Neural progenitor cell (in vitro differentiated cells): ENCODE measurements around the gene LPP. TPM values are rescaled to one million over a fixed set of nuclear protein-coding genes. Genes with fewer than 3 reads are reported as not detected.

ENCODE experiments used
- DNase-seq: peaks from one replicate; pipeline ENCODE4 v3.0.0-alpha.2; 2016; ENCODE audit warnings: low spot score
- H2AFZ ChIP-seq: fragments of 200-600 bp; sonication (generic); replicated peaks from 2 replicates; pipeline ENCODE4 v1.6.1; 2016; ENCODE audit warnings: antibody characterized with exemption
- H3F3A ChIP-seq: fragments of 200-600 bp; sonication (generic); 2 replicates; pipeline ENCODE4 v1.6.1; 2016; ENCODE audit warnings: antibody characterized with exemption, low read depth
- H3K27ac ChIP-seq: fragments of 200-600 bp; sonication (generic); 2 replicates; pipeline ENCODE4 v1.5.1; 2016; ENCODE audit warnings: mild to moderate bottlenecking
- H3K27me3 ChIP-seq: fragments of 200-600 bp; sonication (generic); 2 replicates; pipeline ENCODE4 v1.6.1; 2016; ENCODE audit warnings: mild to moderate bottlenecking, moderate library complexity
- H3K36me3 ChIP-seq: fragments of 200-600 bp; sonication (generic); 2 replicates; pipeline ENCODE4 v1.5.1; 2016
- H3K4me1 ChIP-seq: fragments of 200-600 bp; sonication (generic); 2 replicates; pipeline ENCODE4 v1.6.1; 2016; ENCODE audit warnings: mixed run types
- H3K4me2 ChIP-seq: fragments of 200-600 bp; sonication (generic); 2 replicates; pipeline ENCODE4 v1.6.1; 2016
- H3K4me3 ChIP-seq: fragments of 200-600 bp; sonication (generic); 2 replicates; pipeline ENCODE4 v1.5.1; 2016
- H3K79me2 ChIP-seq: fragments of 200-600 bp; sonication (generic); 2 replicates; pipeline ENCODE4 v1.6.1; 2016; ENCODE audit warnings: low read depth
- H3K9ac ChIP-seq: fragments of 200-600 bp; sonication (generic); 2 replicates; pipeline ENCODE4 v1.6.1; 2016
- H3K9me3 ChIP-seq: fragments of 200-600 bp; sonication (generic); 2 replicates; pipeline ENCODE4 v1.5.1; 2016; ENCODE audit warnings: low read depth
- H4K20me1 ChIP-seq: fragments of 200-600 bp; sonication (generic); 2 replicates; pipeline ENCODE4 v1.6.1; 2016; ENCODE audit warnings: low read depth
- H3K27ac Mint-ChIP-seq: 3 replicates; pipeline ENCODE4 v1.8.0; 2021; ENCODE audit warnings: mixed read lengths
- H3K27me3 Mint-ChIP-seq: 2 replicates; pipeline ENCODE4 v1.8.0; 2022; ENCODE audit warnings: low read depth, mild to moderate bottlenecking, inconsistent platforms, moderate library complexity, mixed read lengths; ENCODE audit not compliant: insufficient read depth
- H3K36me3 Mint-ChIP-seq: 3 replicates; pipeline ENCODE4 v1.8.0; 2021; ENCODE audit warnings: mixed read lengths
- H3K4me1 Mint-ChIP-seq: 3 replicates; pipeline ENCODE4 v1.8.0; 2021; ENCODE audit warnings: mixed read lengths
- H3K4me3 Mint-ChIP-seq: 3 replicates; pipeline ENCODE4 v1.8.0; 2021; ENCODE audit warnings: mild to moderate bottlenecking, moderate library complexity, mixed read lengths
- H3K9me3 Mint-ChIP-seq: 3 replicates; pipeline ENCODE4 v1.8.0; 2020; ENCODE audit warnings: mixed read lengths
- CTCF ChIP-seq: fragments of 200-600 bp; sonication (generic); IDR thresholded peaks from 2 replicates; pipeline ENCODE4 v1.5.1; 2017; ENCODE audit warnings: antibody characterized with exemption, mild to moderate bottlenecking
- EZH2 ChIP-seq: fragments of 200-600 bp; sonication (generic); IDR thresholded peaks from 2 replicates; pipeline ENCODE4 v1.6.1; 2017; ENCODE audit warnings: antibody characterized with exemption, mild to moderate bottlenecking, moderate library complexity
- EZH2phosphoT487 ChIP-seq: fragments of 200-600 bp; sonication (generic); IDR thresholded peaks from 2 replicates; pipeline ENCODE4 v1.6.1; 2017; ENCODE audit warnings: antibody characterized with exemption
- total RNA-seq: library from RNA; depleted of rRNA; stranded (reverse); fragments of >200 nt; gene quantifications from 2 replicates; pipeline ENCODE4 v1.2.3, GENCODE V29; 2015; ENCODE audit warnings: low replicate concordance

LPP gene
- total RNA-seq, 1 donor from 2014 or later = 18.9 TPM

GRCh38 chr3:188316723-188317070, 162.7 kb downstream of the LPP start:
- DNase-seq = no peak
- no peaks in the 10 kb centered on the region for H4K20me1 ChIP-seq
- no peak overlapping the region for H3K4me3 ChIP-seq
- no peak overlapping the region for H3K27ac ChIP-seq
- H3K27me3 ChIP-seq = no peaks in the 10 kb centered on the region
- Mint-ChIP-seq H3K9me3 (peaks cover 2% of the 10 kb centered on the region), H3K36me3 (peaks cover 2% of the 10 kb centered on the region), H3K4me3 (no peak overlapping the region), H3K27me3 (peaks cover 4% of the 10 kb centered on the region), H3K27ac (no peak overlapping the region), H3K4me1 (no peaks in the 10 kb centered on the region)
- no peaks in the 10 kb centered on the region for H3K36me3 ChIP-seq
- H3K4me1 ChIP-seq = no peaks in the 10 kb centered on the region
- H3K9me3 ChIP-seq = no peaks in the 10 kb centered on the region
- TF ChIP-seq EZH2 (no peak), EZH2phosphoT487 (no peak), CTCF (no peak)
- no peak overlapping the region for H2AFZ ChIP-seq
- no peak overlapping the region for H3K9ac ChIP-seq
- no peaks in the 10 kb centered on the region for H3K79me2 ChIP-seq
- no peaks in the 10 kb centered on the region for H3F3A ChIP-seq
- H3K4me2 ChIP-seq = no peak overlapping the region

- H3K9me3 ChIP-seq = no peaks in the 10 kb centered on the region
- DNase-seq = no peak
- H3K4me1 ChIP-seq = no peaks in the 10 kb centered on the region
- no peak overlapping the region for H3K4me3 ChIP-seq
- Mint-ChIP-seq H3K4me3 (no peak overlapping the region), H3K9me3 (peaks cover 2% of the 10 kb centered on the region), H3K27ac (no peak overlapping the region), H3K36me3 (peaks cover 6% of the 10 kb centered on the region), H3K4me1 (no peaks in the 10 kb centered on the region), H3K27me3 (peaks cover 4% of the 10 kb centered on the region)
- H3K79me2 ChIP-seq = peaks cover 6% of the 10 kb centered on the region
- TF ChIP-seq EZH2phosphoT487 = no peak
- TF ChIP-seq EZH2 = no peak
- no peak for TF ChIP-seq CTCF
- H3K4me2 ChIP-seq = no peak overlapping the region
- no peaks in the 10 kb centered on the region for H3K36me3 ChIP-seq
- no peak overlapping the region for H3K9ac ChIP-seq
- H2AFZ ChIP-seq = no peak overlapping the region
- no peaks in the 10 kb centered on the region for H3F3A ChIP-seq
- H3K27ac ChIP-seq = no peak overlapping the region
- no peaks in the 10 kb centered on the region for H4K20me1 ChIP-seq
- no peaks in the 10 kb centered on the region for H3K27me3 ChIP-seq
Observed at GRCh38 chr3:188319569-188319968, 165.6 kb downstream of the LPP start.

- H3K4me3 ChIP-seq = no peak overlapping the region
- no peak for DNase-seq
- Mint-ChIP-seq H3K36me3 (peaks cover 11% of the 10 kb centered on the region), H3K4me3 (no peak overlapping the region), H3K27ac (no peak overlapping the region), H3K9me3 (peaks cover 2% of the 10 kb centered on the region), H3K27me3 (peaks cover 4% of the 10 kb centered on the region), H3K4me1 (no peaks in the 10 kb centered on the region)
- no peaks in the 10 kb centered on the region for H3K27me3 ChIP-seq
- H3K79me2 ChIP-seq = peaks cover 6% of the 10 kb centered on the region
- H3F3A ChIP-seq = no peaks in the 10 kb centered on the region
- no peak overlapping the region for H2AFZ ChIP-seq
- no peaks in the 10 kb centered on the region for H3K4me1 ChIP-seq
- H3K4me2 ChIP-seq = no peak overlapping the region
- TF ChIP-seq EZH2 = no peak
- TF ChIP-seq EZH2phosphoT487 = no peak
- H3K36me3 ChIP-seq = no peaks in the 10 kb centered on the region
- H4K20me1 ChIP-seq = no peaks in the 10 kb centered on the region
- H3K27ac ChIP-seq = no peak overlapping the region
- no peak overlapping the region for H3K9ac ChIP-seq
- H3K9me3 ChIP-seq = no peaks in the 10 kb centered on the region
Observed at GRCh38 chr3:188320757-188321156, 166.8 kb downstream of the LPP start.

- no peaks in the 10 kb centered on the region for H4K20me1 ChIP-seq
Observed at GRCh38 chr3:188321258-188321657, 167.3 kb downstream of the LPP start.

More at GRCh38 chr3:188321258-188321657, 167.3 kb downstream of the LPP start:
- H3K27ac Mint-ChIP-seq = no peak overlapping the region
- Histone ChIP-seq H3K9ac (no peak overlapping the region), H2AFZ (no peak overlapping the region), H3K27ac (no peak overlapping the region), H3K9me3 (no peaks in the 10 kb centered on the region), H3K79me2 (peaks cover 6% of the 10 kb centered on the region), H3K4me3 (no peak overlapping the region), H3F3A (no peaks in the 10 kb centered on the region), H3K36me3 (no peaks in the 10 kb centered on the region), H3K4me2 (no peak overlapping the region), H3K27me3 (no peaks in the 10 kb centered on the region), H3K4me1 (no peaks in the 10 kb centered on the region)
- no peak for DNase-seq
- no peak for TF ChIP-seq EZH2phosphoT487
- TF ChIP-seq CTCF = no peak
- no peak for TF ChIP-seq EZH2
- no peaks in the 10 kb centered on the region for H3K4me1 Mint-ChIP-seq
- H3K9me3 Mint-ChIP-seq = peaks cover 2% of the 10 kb centered on the region
- peaks cover 11% of the 10 kb centered on the region for H3K36me3 Mint-ChIP-seq
- H3K4me3 Mint-ChIP-seq = no peak overlapping the region
- H3K27me3 Mint-ChIP-seq = peaks cover 4% of the 10 kb centered on the region
